HG03575 (cell line): ENCODE measurements around the gene PRDX2.

Source experiments
- ATAC-seq: cut with Tn5 transposase; IDR thresholded peaks from one replicate; pipeline ENCODE4 v1.9.1; 2021; ENCODE audit not compliant: unreplicated experiment, insufficient number of reproducible peaks, low FRiP score; ENCODE audit errors: extremely low read depth

PRDX2 gene

DNA sequence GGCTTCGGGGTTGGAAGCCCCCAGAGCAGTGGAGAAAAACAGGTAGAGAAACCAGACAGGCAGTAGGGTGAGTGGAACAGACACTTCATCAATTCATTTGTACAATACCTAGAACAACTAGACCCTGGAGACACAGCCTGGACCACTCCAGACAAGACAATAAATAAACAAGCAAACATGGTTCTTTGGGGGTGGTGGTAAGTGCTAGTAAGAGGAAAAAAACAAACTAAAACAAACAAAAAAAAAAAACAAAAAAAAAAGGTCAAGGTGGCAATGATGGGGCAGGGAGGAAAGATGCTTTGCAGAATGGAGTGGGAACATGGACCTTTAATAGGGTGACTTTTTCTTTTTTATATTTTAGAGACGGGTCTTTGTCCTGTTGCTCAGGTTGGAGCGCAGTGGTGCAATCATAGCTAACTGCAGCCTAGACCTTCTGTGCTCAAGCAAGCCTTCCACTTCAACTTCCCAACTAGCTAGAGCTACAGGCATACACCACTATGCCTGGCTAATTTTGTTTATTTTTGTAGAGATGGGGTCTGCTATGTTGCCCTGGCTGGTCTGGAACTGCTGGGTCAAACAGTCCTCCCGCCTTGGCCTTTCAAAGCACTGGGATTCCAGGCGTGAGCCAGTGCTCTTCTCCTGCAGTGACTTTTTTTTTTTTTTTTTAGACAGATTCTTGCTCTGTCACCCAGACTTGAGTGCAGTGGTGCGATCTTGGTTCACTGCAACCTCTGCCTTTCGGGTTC, 7.2 kb downstream of the PRDX2 start:
- ATAC-seq = no peak

- ATAC-seq = no peak
Observed at GRCh38 chr19:12793290-12794195, 8.1 kb downstream of the PRDX2 start.

DNA sequence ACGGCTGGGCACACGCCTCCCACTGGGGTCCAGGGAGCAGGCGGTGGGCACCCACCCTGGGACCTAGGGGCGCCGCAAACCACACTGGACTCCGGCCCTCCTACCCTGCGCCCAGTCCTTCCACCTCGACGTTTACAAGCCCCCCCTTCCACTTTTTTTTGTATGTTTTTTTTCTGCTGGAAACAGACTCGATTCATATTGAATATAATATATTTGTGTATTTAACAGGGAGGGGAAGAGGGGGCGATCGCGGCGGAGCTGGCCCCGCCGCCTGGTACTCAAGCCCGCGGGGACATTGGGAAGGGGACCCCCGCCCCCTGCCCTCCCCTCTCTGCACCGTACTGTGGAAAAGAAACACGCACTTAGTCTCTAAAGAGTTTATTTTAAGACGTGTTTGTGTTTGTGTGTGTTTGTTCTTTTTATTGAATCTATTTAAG, 8.7 kb downstream of the PRDX2 start:
- ATAC-seq = no peak

DNA sequence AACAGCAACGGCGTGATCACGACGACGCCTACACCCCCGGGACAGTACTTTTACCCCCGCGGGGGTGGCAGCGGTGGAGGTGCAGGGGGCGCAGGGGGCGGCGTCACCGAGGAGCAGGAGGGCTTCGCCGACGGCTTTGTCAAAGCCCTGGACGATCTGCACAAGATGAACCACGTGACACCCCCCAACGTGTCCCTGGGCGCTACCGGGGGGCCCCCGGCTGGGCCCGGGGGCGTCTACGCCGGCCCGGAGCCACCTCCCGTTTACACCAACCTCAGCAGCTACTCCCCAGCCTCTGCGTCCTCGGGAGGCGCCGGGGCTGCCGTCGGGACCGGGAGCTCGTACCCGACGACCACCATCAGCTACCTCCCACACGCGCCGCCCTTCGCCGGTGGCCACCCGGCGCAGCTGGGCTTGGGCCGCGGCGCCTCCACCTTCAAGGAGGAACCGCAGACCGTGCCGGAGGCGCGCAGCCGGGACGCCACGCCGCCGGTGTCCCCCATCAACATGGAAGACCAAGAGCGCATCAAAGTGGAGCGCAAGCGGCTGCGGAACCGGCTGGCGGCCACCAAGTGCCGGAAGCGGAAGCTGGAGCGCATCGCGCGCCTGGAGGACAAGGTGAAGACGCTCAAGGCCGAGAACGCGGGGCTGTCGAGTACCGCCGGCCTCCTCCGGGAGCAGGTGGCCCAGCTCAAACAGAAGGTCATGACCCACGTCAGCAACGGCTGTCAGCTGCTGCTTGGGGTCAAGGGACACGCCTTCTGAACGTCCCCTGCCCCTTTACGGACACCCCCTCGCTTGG, 9.3 kb downstream of the PRDX2 start:
- ATAC-seq = no peak

DNA sequence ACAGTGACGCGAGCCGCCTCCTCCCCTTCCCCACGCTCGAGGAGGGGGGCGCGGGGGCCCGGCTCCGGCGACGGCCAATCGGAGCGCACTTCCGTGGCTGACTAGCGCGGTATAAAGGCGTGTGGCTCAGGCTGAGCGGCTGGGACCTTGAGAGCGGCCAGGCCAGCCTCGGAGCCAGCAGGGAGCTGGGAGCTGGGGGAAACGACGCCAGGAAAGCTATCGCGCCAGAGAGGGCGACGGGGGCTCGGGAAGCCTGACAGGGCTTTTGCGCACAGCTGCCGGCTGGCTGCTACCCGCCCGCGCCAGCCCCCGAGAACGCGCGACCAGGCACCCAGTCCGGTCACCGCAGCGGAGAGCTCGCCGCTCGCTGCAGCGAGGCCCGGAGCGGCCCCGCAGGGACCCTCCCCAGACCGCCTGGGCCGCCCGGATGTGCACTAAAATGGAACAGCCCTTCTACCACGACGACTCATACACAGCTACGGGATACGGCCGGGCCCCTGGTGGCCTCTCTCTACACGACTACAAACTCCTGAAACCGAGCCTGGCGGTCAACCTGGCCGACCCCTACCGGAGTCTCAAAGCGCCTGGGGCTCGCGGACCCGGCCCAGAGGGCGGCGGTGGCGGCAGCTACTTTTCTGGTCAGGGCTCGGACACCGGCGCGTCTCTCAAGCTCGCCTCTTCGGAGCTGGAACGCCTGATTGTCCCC, 10.1 kb downstream of the PRDX2 start, which contains the start of gene JUNB:
TSS of gene JUNB (plus strand) at position 142 of the 706 bp plus-strand sequence. CDS start at position 428, 286 bp downstream.
- ATAC-seq = no peak

GRCh38 chr19:12790628-12791344, 10.8 kb downstream of the PRDX2 start:
- no peak for ATAC-seq

GRCh38 chr19:12789904-12790619, 11.5 kb downstream of the PRDX2 start:
- ATAC-seq = no peak

GRCh38 chr19:12789098-12789903, 12.3 kb downstream of the PRDX2 start:
- ATAC-seq = no peak

DNA sequence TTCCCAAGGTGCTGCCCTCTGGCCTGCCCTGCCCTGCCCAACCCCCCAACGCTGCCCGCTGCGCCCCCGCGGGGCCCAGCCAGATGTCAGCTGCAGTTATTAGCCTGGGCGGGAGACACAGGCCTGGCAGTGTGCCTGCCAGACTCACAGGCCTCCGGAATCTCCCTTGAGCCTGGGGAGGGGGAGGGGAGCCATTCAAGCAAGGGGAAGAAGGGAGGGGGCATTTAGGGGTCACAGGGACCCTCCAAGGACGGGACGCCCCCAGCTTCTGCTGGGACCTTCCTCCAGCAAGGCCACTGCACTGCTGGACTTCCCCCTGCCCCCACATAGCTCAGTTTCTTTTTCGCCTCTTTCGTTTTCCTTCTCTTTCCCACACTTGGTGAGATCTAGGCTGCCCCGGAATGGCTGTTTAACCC, 12.9 kb downstream of the PRDX2 start:
- no peak for ATAC-seq

DNA sequence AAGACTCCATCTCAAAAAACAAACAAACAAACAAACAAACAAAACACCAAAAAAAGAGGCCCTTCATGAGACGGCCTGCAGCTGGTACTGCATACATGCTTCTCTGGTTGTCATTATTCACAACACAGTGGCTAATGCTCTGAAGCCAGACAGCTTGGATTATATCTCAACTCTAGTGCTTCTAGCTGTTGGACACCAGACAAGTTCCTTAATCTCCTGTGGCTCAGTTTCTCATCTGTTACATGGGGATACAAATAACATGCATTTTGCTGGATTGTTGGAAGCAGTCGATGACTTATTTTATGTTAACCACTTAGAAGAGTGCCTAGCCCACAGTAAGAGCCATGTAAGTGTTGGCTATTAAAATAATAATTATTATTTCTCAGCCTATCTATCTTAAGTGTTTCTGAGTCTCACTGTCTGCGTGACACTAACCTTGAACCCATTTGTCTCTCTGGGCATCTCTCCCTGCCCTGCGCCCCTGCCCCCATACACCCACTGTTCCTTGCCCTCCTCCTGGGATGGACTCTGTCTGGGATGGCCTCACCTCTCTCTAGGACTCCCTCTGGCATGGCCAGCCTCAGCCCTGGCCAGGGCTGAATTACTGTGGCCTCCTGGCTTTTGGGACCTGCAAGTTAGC, 13.4 kb downstream of the PRDX2 start:
- no peak for ATAC-seq

DNA sequence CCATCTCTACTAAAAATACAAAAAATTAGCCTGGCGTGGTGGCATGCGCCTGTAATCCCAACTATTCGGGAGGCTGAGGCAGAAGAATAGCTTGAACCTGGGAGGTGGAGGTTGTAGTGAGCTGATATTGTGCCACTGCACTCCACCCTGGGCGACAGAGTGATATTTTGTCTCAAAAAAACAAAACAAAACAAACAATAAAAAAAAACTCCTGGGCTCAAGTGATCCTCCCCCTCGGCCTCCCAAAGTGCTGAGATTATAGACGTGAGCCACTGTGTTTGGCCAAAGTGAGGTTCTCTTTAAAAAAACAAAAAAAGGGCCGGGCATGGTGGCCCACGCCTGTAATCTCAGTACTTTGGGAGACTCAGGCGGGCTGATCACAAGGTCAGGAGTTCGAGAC, 14.1 kb downstream of the PRDX2 start:
- no peak for ATAC-seq

- ATAC-seq = no peak
Observed at GRCh38 chr19:12786952-12787351, 14.6 kb downstream of the PRDX2 start.

GRCh38 chr19:12786141-12786870, 15.3 kb downstream of the PRDX2 start:
- no peak for ATAC-seq

DNA sequence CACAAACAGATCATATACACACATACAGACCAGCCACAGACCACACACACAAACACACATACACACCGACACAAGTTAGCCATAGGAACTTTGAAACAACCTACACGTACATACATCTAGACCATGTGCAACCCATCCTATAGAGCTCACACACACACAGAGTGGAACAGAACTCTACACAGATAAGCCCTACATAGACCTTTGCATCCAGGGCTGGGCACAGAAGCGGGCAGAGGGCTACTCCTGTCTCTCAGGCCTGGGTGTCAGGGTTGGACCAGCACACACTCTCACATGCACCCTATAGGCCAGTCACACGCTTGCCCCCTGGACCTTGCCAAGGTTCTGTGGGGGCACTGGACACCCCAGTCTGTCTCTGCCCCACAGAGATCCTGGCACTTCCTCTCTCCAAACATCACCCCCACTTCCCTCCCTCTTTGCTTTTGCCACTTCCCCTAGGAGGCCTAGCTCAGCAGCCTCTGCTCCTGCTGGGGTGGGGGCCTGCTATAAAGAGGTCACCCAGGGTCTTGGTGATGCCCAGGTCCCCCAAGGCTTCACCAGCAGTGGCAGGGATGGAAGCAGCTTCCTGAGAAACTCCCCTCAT, 16.1 kb downstream of the PRDX2 start:
- ATAC-seq = no peak

GRCh38 chr19:12784871-12785430, 16.6 kb downstream of the PRDX2 start:
- ATAC-seq = no peak
